IMR-90 (cell line): Measurements from ENCODE around the gene TMUB2. TPM values are rescaled to one million over a fixed set of nuclear protein-coding genes. Genes with fewer than 3 reads are reported as not detected.
A peak's percentile ranks its signal among the peaks of the same experiment; 100 is the strongest.

Source experiments
- ATAC-seq: fragments of 200-7000 bp; cut with Tn5 transposase; 2 replicates; pipeline ENCODE4 v1.9.1; 2020; ENCODE audit warnings: low read depth, mild to moderate bottlenecking, moderate library complexity
- BruUV-seq: library from RNA; stranded (reverse); fragments of 400-500 nt; replicated peaks from 2 replicates; lab custom pipeline; 2021; lab: Mats Ljungman, UMichigan
- CTCF ChIA-PET: fragments of 300-600 bp; formaldehyde crosslinking; extraction: SDS; loops from one replicate; lab custom pipeline; 2021; ENCODE audit warnings: antibody characterized with exemption; lab: Yijun Ruan, JAX
- POLR2A ChIA-PET: fragments of 300-600 bp; sonication (Branson Sonifier 250); formaldehyde crosslinking; loops from one replicate; lab custom pipeline; 2022; ENCODE audit warnings: antibody characterized with exemption; ENCODE audit not compliant: unreplicated experiment; lab: Charles Lee
- DNase-seq: peaks from one replicate; pipeline ENCODE4 v3.0.0; 2013
- H2AFZ ChIP-seq: replicated peaks from 2 replicates; pipeline ENCODE3; 2013; ENCODE audit warnings: low read length, mild to moderate bottlenecking; ENCODE audit not compliant: poor library complexity
- H2AK5ac ChIP-seq: 2 replicates; pipeline ENCODE4 v1.6.1; 2013; ENCODE audit warnings: low read depth, low read length, inconsistent platforms
- H2AK9ac ChIP-seq: replicated peaks from 2 replicates; pipeline ENCODE3; 2013; ENCODE audit warnings: mild to moderate bottlenecking, low read depth, low read length, moderate library complexity; ENCODE audit not compliant: poor library complexity
- H2BK120ac ChIP-seq: 2 replicates; pipeline ENCODE4 v1.6.1; 2013; ENCODE audit warnings: low read depth, low read length, inconsistent platforms
- H2BK15ac ChIP-seq: 3 replicates; pipeline ENCODE4 v1.6.1; 2013; ENCODE audit warnings: low read depth, low read length, inconsistent platforms
- H2BK20ac ChIP-seq: 2 replicates; pipeline ENCODE4 v1.6.1; 2013; ENCODE audit warnings: low read depth, mild to moderate bottlenecking, inconsistent platforms, low read length, moderate library complexity
- H2BK5ac ChIP-seq: 2 replicates; pipeline ENCODE4 v1.6.1; 2013; ENCODE audit warnings: mild to moderate bottlenecking, low read depth, low read length, inconsistent platforms; ENCODE audit not compliant: poor library complexity, severe bottlenecking
- H3K14ac ChIP-seq: replicated peaks from 2 replicates; pipeline ENCODE4 v1.6.1; 2013; ENCODE audit warnings: low read depth, low read length, inconsistent platforms
- H3K18ac ChIP-seq: 2 replicates; pipeline ENCODE4 v1.6.1; 2013; ENCODE audit warnings: low read depth, low read length, control low read depth
- H3K23ac ChIP-seq: 2 replicates; pipeline ENCODE4 v1.6.1; 2013; ENCODE audit warnings: low read depth, low read length, inconsistent platforms
- H3K27ac ChIP-seq: 2 replicates; pipeline ENCODE4 v1.5.1; 2013; ENCODE audit warnings: mild to moderate bottlenecking, control low read depth, low read length; ENCODE audit not compliant: insufficient read depth
- H3K27me3 ChIP-seq: 2 replicates; pipeline ENCODE4 v1.6.1; 2013; ENCODE audit warnings: low read length; ENCODE audit not compliant: control insufficient read depth, insufficient read depth
- H3K36me3 ChIP-seq: 2 replicates; pipeline ENCODE4 v1.6.1; 2013; ENCODE audit warnings: low read length, mixed read lengths; ENCODE audit not compliant: control insufficient read depth, insufficient read depth
- H3K4ac ChIP-seq: 2 replicates; pipeline ENCODE4 v1.6.1; 2013; ENCODE audit warnings: low read depth, low read length, inconsistent platforms
- H3K4me1 ChIP-seq: 2 replicates; pipeline ENCODE4 v1.6.1; 2013; ENCODE audit warnings: low read length, mixed read lengths; ENCODE audit not compliant: control insufficient read depth, insufficient read depth
- H3K4me2 ChIP-seq: 2 replicates; pipeline ENCODE4 v1.6.1; 2013; ENCODE audit warnings: low read depth, mild to moderate bottlenecking, control low read depth, low read length, moderate library complexity
- H3K4me3 ChIP-seq: 2 replicates; pipeline ENCODE4 v1.5.1; 2013; ENCODE audit warnings: low read depth, mild to moderate bottlenecking, control low read depth, low read length, moderate library complexity; ENCODE audit not compliant: insufficient read depth
- H3K56ac ChIP-seq: 2 replicates; pipeline ENCODE4 v1.6.1; 2013; ENCODE audit warnings: low read length, inconsistent platforms; ENCODE audit not compliant: insufficient read depth; ENCODE audit errors: extremely low read depth
- H3K79me1 ChIP-seq, 2 experiments: 2 replicates each; pipeline ENCODE4 v1.6.1; 2013; ENCODE audit warnings: low read length in 2 of 2, inconsistent platforms in 1 of 2, low read depth in 1 of 2
- H3K9ac ChIP-seq: 2 replicates; pipeline ENCODE4 v1.6.1; 2013; ENCODE audit warnings: low read depth, low read length, control low read depth
- H3K9me1 ChIP-seq: 2 replicates; pipeline ENCODE4 v1.6.1; 2013; ENCODE audit warnings: low read length, inconsistent platforms; ENCODE audit not compliant: insufficient read depth
- H3K9me3 ChIP-seq: 2 replicates; pipeline ENCODE4 v1.6.1; 2013; ENCODE audit warnings: low read length; ENCODE audit not compliant: control insufficient read depth, insufficient read depth
- H4K20me1 ChIP-seq: 2 replicates; pipeline ENCODE4 v1.6.1; 2013; ENCODE audit warnings: low read length, inconsistent platforms; ENCODE audit not compliant: insufficient read depth
- H4K5ac ChIP-seq: 2 replicates; pipeline ENCODE4 v1.6.1; 2013; ENCODE audit warnings: mild to moderate bottlenecking, low read depth, low read length, control low read depth
- H4K8ac ChIP-seq, 2 experiments: 2 replicates each; pipeline ENCODE4 v1.6.1; 2013; ENCODE audit warnings: low read depth in 2 of 2, low read length in 2 of 2, control low read depth in 1 of 2, inconsistent platforms in 1 of 2
- H4K91ac ChIP-seq: 2 replicates; pipeline ENCODE4 v1.6.1; 2013; ENCODE audit warnings: low read depth, low read length, inconsistent platforms; ENCODE audit not compliant: insufficient read depth
- BHLHE40 ChIP-seq: fragments of 150-350 bp; IDR thresholded peaks from 2 replicates; pipeline ENCODE4 v1.6.1; 2016; ENCODE audit warnings: mild to moderate bottlenecking, low read depth, low read length
- CEBPB ChIP-seq: IDR thresholded peaks from 2 replicates; pipeline ENCODE4 v1.6.1; 2012; ENCODE audit warnings: low read depth, low read length, improper control_type of control experiment
- CHD1 ChIP-seq: IDR thresholded peaks from 2 replicates; pipeline ENCODE4 v1.6.1; 2012; ENCODE audit warnings: low read depth, low read length, improper control_type of control experiment
- CTCF ChIP-seq: conservative IDR thresholded peaks from 2 replicates; pipeline ENCODE4 v1.5.1; 2012; ENCODE audit warnings: mild to moderate bottlenecking, low read depth, low read length, improper control_type of control experiment
- ELK1 ChIP-seq: fragments of 150-350 bp; IDR thresholded peaks from 2 replicates; pipeline ENCODE4 v1.6.1; 2016; ENCODE audit warnings: low read depth, mild to moderate bottlenecking, low read length, moderate library complexity, borderline replicate concordance
- FOS ChIP-seq: fragments of 150-350 bp; IDR thresholded peaks from 2 replicates; pipeline ENCODE4 v1.6.1; 2016; ENCODE audit warnings: low read depth, low read length
- MAFK ChIP-seq: IDR thresholded peaks from 2 replicates; pipeline ENCODE4 v1.6.1; 2012; ENCODE audit warnings: low read depth, low read length, improper control_type of control experiment
- MAZ ChIP-seq: IDR thresholded peaks from 2 replicates; pipeline ENCODE4 v1.6.1; 2012; ENCODE audit warnings: low read depth, mild to moderate bottlenecking, low read length, improper control_type of control experiment, moderate library complexity, borderline replicate concordance
- POLR2A ChIP-seq: IDR thresholded peaks from 2 replicates; pipeline ENCODE4 v1.6.1; 2012; ENCODE audit warnings: mild to moderate bottlenecking, low read depth, low read length
- RAD21 ChIP-seq: IDR thresholded peaks from 2 replicates; pipeline ENCODE4 v1.6.1; 2012; ENCODE audit warnings: low read length, improper control_type of control experiment
- RCOR1 ChIP-seq: IDR thresholded peaks from 2 replicates; pipeline ENCODE4 v1.6.1; 2012; ENCODE audit warnings: mild to moderate bottlenecking, low read length, improper control_type of control experiment; ENCODE audit not compliant: insufficient replicate concordance
- RFX5 ChIP-seq: IDR thresholded peaks from 2 replicates; pipeline ENCODE4 v1.8.0; 2012; ENCODE audit warnings: low read depth, mild to moderate bottlenecking, low read length, moderate library complexity
- SMC3 ChIP-seq: fragments of 150-350 bp; IDR thresholded peaks from 2 replicates; pipeline ENCODE4 v1.6.1; 2016; ENCODE audit warnings: low read depth, mild to moderate bottlenecking, antibody characterized with exemption, low read length, moderate library complexity
- USF2 ChIP-seq: fragments of 150-350 bp; IDR thresholded peaks from 2 replicates; pipeline ENCODE4 v1.6.1; 2017; ENCODE audit warnings: mild to moderate bottlenecking, antibody characterized with exemption, low read length, low read depth
- WGBS, 2 experiments: methylation state at CpG; one replicate each; pipeline versions ENCODE4 v1.1.5 to v1.1.7; 2013; ENCODE audit warnings: missing lambda C conversion rate in 2 of 2; ENCODE audit not compliant: insufficient read length in 1 of 2; ENCODE audit errors: extremely low coverage in 2 of 2; 5-methylcytosine and 5-hydroxymethylcytosine counted together
- dilution Hi-C: fragments of 300-500 bp; cut with HindIII; formaldehyde crosslinking; loops from one replicate; pipeline ENCODE4 v1.14.3; 2018; ENCODE audit warnings: low sequenced_read_pairs; ENCODE audit not compliant: unreplicated experiment
- in situ Hi-C: fragments of 300-500 bp; cut with MboI; formaldehyde crosslinking; loops from 3 replicates; pipeline ENCODE4 v1.14.3; 2019; ENCODE audit warnings: low sequenced_read_pairs, inconsistent platforms, mixed read lengths
- intact Hi-C: fragments of 100-400 bp; cut with micrococcal nuclease; formaldehyde crosslinking; loops from 2 replicates; pipeline ENCODE4 v1.10.0; 2022
- polyA plus RNA-seq, 3 experiments: library from polyadenylated mRNA; depleted of rRNA; stranded (reverse); fragments of >200 nt; gene quantifications; 2 replicates each; pipeline ENCODE4 v1.2.3, GENCODE V29; 2012; ENCODE audit warnings: low replicate concordance in 1 of 3
- total RNA-seq: library from RNA; depleted of rRNA; stranded (reverse); fragments of >200 nt; gene quantifications from 2 replicates; pipeline ENCODE4 v1.2.3, GENCODE V29; 2012

Gene TMUB2
- total and polyA plus RNA-seq, 2 of the 4 experiments (the other 2 are of a cell fraction) = 16.5 to 42.5 TPM

GRCh38 chr17:44212507-44213402 lies 26.0 kb downstream of the TMUB2 start:
- no peak overlapping the region for H2BK5ac ChIP-seq
- no TSS peak for BruUV-seq
- no peaks in the 10 kb centered on the region for H3K27me3 ChIP-seq
- H3K56ac ChIP-seq = no peak overlapping the region
- H3K27ac ChIP-seq = no peak overlapping the region
- peaks cover 43 to 70% of the 10 kb centered on the region in 2 experiments for H3K79me1 ChIP-seq
- no peak overlapping the region for H3K4ac ChIP-seq
- H3K9ac ChIP-seq = no peak overlapping the region
- H4K5ac ChIP-seq = no peak overlapping the region
- no peak overlapping the region for H3K4me2 ChIP-seq
- POLR2A ChIA-PET = interaction anchor here (0.5 kb wide), 1 partner anchor 114 kb away, joined by 3 read pairs; no protein-coding TSS in a partner anchor
- in situ Hi-C loops (loop anchor here (25.0 kb wide), 2 partner anchors 300 to 425 kb away; partner anchors contain the start of gene GPATCH8), dilution Hi-C loops (no loop called here), intact Hi-C loops (loop anchor here (10.0 kb wide), 1 partner anchor 292 kb away; the partner anchor contains the start of gene GPATCH8)
- no peak overlapping the region for H2BK20ac ChIP-seq
- peaks cover 12% of the 10 kb centered on the region for H3K4me1 ChIP-seq
- DNase-seq (no peak), ATAC-seq (no peak)
- no peak overlapping the region for H4K91ac ChIP-seq
- WGBS, 2 experiments = 90% methylated on average over 20 of the region's 31 CpGs; no CpG with 5 or more reads in 1 of the 2 experiments
- H4K20me1 ChIP-seq = peaks cover 43% of the 10 kb centered on the region
- no peak overlapping the region for H3K18ac ChIP-seq
- H3K9me3 ChIP-seq = no peaks in the 10 kb centered on the region
- no peak overlapping the region for H3K23ac ChIP-seq
- H2BK120ac ChIP-seq = no peak overlapping the region
- no peak overlapping the region; the same call in 1 of the 2 replicates for H2AK5ac ChIP-seq
- H2AK9ac ChIP-seq = peak overlapping the region; percentile 32
- no peak overlapping the region for H4K8ac ChIP-seq
- H3K4me3 ChIP-seq = no peak overlapping the region
- H2BK15ac ChIP-seq = no peak overlapping the region
- H3K14ac ChIP-seq = no peak overlapping the region
- no peak overlapping the region for H2AFZ ChIP-seq
- CTCF ChIA-PET = no interaction called here
- H3K9me1 ChIP-seq = peaks cover 25% of the 10 kb centered on the region
- peaks cover 67% of the 10 kb centered on the region for H3K36me3 ChIP-seq
- TF ChIP-seq RFX5 (no peak), ELK1 (no peak), RAD21 (no peak), MAZ (no peak), SMC3 (no peak), POLR2A (no peak), FOS (no peak), RCOR1 (no peak), MAFK (no peak), CHD1 (no peak), USF2 (no peak), CEBPB (no peak), CTCF (no peak), BHLHE40 (no peak)
